Measurements from ENCODE around the gene GRM6.

DNA sequence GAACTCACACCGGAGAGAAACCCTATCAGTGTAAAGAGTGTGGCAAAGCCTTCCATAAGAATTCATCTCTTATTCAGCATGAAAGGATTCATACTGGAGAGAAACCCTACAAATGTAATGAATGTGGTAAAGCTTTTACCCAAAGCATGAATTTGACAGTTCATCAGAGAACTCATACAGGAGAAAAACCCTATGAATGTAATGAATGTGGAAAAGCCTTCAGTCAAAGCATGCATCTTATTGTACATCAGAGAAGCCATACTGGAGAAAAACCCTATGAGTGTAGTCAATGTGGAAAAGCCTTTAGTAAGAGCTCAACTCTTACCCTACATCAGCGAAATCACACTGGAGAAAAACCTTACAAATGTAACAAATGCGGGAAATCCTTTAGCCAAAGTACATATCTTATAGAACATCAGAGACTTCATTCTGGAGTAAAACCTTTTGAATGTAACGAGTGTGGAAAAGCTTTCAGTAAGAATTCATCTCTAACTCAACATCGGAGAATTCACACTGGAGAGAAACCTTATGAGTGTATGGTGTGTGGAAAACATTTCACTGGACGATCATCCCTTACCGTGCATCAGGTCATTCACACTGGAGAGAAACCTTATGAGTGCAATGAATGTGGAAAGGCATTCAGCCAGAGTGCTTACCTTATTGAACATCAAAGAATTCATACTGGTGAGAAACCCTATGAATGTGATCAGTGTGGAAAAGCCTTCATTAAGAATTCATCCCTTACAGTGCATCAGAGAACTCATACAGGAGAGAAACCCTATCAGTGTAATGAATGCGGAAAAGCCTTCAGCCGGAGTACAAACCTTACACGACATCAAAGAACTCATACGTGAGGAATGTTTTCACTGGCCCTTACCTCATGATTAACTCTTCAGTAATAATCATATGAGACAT, 63.0 kb downstream of the GRM6 start:
- TF ChIP-seq POLR2A (IDR thresholded peaks at IDR 0.05) (no peak), CTCF (IDR thresholded peaks at IDR 0.05) (no peak)
